Measurements from ENCODE around the gene DNASE1L2. TPM values are rescaled to one million over a fixed set of nuclear protein-coding genes. Genes with fewer than 3 reads are reported as not detected.

The DNASE1L2 gene
- total and polyA plus RNA-seq, 2 donors (not counting 3 experiments of a cell fraction or from before 2014, with no cell fraction given): 0.57 to 1.2 TPM

DNA sequence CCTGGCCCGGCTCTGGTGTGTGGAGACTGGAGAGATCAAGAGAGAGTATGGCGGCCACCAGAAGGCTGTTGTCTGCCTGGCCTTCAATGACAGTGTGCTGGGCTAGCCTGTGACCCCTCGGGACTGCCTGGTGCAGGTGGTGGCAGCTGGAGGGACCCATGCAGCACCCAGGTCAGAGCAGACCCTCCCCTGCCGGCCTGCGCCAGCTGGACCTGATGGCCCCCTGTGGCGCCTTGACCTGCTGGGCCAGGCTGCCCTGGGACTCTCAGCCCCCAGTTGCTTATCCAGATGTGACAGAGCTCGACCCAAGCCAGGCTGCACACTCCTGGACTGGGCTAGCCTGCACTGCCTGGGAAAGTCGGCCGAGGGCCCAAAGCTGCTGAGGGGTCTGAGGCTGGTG lies 27.5 kb upstream of the DNASE1L2 start:
- dilution Hi-C loops (cut with MboI; ENCODE audit: extremely low pct_ligation_motif_present, low sequenced_read_pairs): no loop called here
- CTCF ChIA-PET: no interaction called here

More for the DNA sequence above, 27.5 kb upstream of the DNASE1L2 start:
- no peak overlapping the region for H2AFZ ChIP-seq (ENCODE audit: low read depth, low read length)
- POLR2A ChIA-PET: interaction anchor here (1.7 kb wide), 1 partner anchor 53 kb away, joined by 5 read pairs; the partner anchor contains the start of gene TRAF7
- no peak overlapping the region for H3K27ac ChIP-seq (ENCODE audit: insufficient read depth, low read depth, low read length)
- H3K9ac ChIP-seq (replicated peaks; ENCODE audit: extremely low read depth, insufficient read depth, low read length): no peak overlapping the region
- H3K4me3 ChIP-seq (replicated peaks in 1 of 3; ENCODE audit: insufficient read depth in 1 of 3, low read depth in 1 of 3, low read length in 3 of 3): no peak overlapping the region
- H3K36me3 ChIP-seq (ENCODE audit: control insufficient read depth in 2 of 2, extremely low read depth in 1 of 2, insufficient read depth in 2 of 2, low read length in 2 of 2): peaks cover 0 to 22% of the 10 kb centered on the region in 2 experiments
- H3K27me3 ChIP-seq (ENCODE audit: control insufficient read depth in 2 of 2, insufficient read depth in 2 of 2, low read length in 2 of 2): no peaks in the 10 kb centered on the region
- TF ChIP-seq EZH2 (IDR thresholded peaks at IDR 0.05; ENCODE audit: borderline replicate concordance, low read depth, low read length, severe bottlenecking) (no peak), GATA2 (IDR thresholded peaks at IDR 0.05; ENCODE audit: insufficient read depth, insufficient read length, low read depth, low read length) (no peak), POLR2AphosphoS5 (IDR thresholded peaks at IDR 0.05; ENCODE audit: insufficient read depth, low read depth, low read length) (no peak), JUN (IDR thresholded peaks at IDR 0.05; ENCODE audit: borderline replicate concordance, insufficient read depth, insufficient read length, low read depth) (no peak), MAX (IDR thresholded peaks at IDR 0.05; ENCODE audit: insufficient read depth, insufficient read length) (no peak), FOS (IDR thresholded peaks at IDR 0.05; ENCODE audit: borderline replicate concordance, insufficient read depth, low read length) (no peak), POLR2A (IDR thresholded peaks at IDR 0.05; ENCODE audit: low read depth, low read length) (no peak), MYC (IDR thresholded peaks at IDR 0.05; ENCODE audit: low read depth, low read length) (no peak)
- TF ChIP-seq, protein P1, sequence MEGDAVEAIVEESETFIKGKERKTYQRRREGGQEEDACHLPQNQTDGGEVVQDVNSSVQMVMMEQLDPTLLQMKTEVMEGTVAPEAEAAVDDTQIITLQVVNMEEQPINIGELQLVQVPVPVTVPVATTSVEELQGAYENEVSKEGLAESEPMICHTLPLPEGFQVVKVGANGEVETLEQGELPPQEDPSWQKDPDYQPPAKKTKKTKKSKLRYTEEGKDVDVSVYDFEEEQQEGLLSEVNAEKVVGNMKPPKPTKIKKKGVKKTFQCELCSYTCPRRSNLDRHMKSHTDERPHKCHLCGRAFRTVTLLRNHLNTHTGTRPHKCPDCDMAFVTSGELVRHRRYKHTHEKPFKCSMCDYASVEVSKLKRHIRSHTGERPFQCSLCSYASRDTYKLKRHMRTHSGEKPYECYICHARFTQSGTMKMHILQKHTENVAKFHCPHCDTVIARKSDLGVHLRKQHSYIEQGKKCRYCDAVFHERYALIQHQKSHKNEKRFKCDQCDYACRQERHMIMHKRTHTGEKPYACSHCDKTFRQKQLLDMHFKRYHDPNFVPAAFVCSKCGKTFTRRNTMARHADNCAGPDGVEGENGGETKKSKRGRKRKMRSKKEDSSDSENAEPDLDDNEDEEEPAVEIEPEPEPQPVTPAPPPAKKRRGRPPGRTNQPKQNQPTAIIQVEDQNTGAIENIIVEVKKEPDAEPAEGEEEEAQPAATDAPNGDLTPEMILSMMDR (IDR thresholded peaks at IDR 0.05; ENCODE audit: extremely low read depth in 1 of 2, insufficient read depth in 1 of 2, low read depth in 1 of 2, low read length in 2 of 2): no peak
- peaks cover 25% of the 10 kb centered on the region for H3K79me2 ChIP-seq (ENCODE audit: control insufficient read depth, insufficient read depth, low read length)
- H3K4me1 ChIP-seq (ENCODE audit: control insufficient read depth, extremely low read depth, insufficient read depth, low read length): peaks cover 25% of the 10 kb centered on the region
- intact Hi-C loops (cut with micrococcal nuclease): no loop called here
- H3K9me1 ChIP-seq (replicated peaks; ENCODE audit: control insufficient read depth, extremely low read depth, insufficient read depth, low read length): no peaks in the 10 kb centered on the region
- no peaks in the 10 kb centered on the region for H4K20me1 ChIP-seq (replicated peaks; ENCODE audit: control insufficient read depth, extremely low read depth, insufficient read depth, low read length)
- BruUV-seq (replicated peaks): no TSS peak
- no peaks in the 10 kb centered on the region for H3K9me3 ChIP-seq (replicated peaks; ENCODE audit: control insufficient read depth, insufficient read depth, low read length)
- no peak overlapping the region for H3K4me2 ChIP-seq (ENCODE audit: insufficient read depth, low read length)
- DNase-seq (ENCODE audit: low read depth, low spot score): no peak
- FAIRE-seq: no peak
